Ishikawa (cell line): ENCODE results near the gene KRTAP10-7.
"Not testable (repeated sequence)": the region's sequence is repeated elsewhere in the genome, so short reads cannot be mapped to it uniquely, and the experiment has no call there.

ENCODE experiments used
- RAD21 ChIP-seq: IDR thresholded peaks from 2 replicates; pipeline ENCODE4 v1.6.1; 2012; ENCODE audit warnings: low read depth
- TAF1 ChIP-seq: IDR thresholded peaks from 2 replicates; pipeline ENCODE4 v1.6.1; 2012; ENCODE audit warnings: low read depth, mild to moderate bottlenecking
- YY1 ChIP-seq: IDR thresholded peaks from 2 replicates; pipeline ENCODE4 v1.6.1; 2012; ENCODE audit warnings: low read depth
- TF ChIP-seq, protein P1 (sequence below): IDR thresholded peaks from 2 replicates; pipeline ENCODE4 v1.6.1; 2012
- TF ChIP-seq, protein P2 (sequence below): IDR thresholded peaks from 2 replicates; pipeline ENCODE4 v1.6.1; 2012

DNA sequence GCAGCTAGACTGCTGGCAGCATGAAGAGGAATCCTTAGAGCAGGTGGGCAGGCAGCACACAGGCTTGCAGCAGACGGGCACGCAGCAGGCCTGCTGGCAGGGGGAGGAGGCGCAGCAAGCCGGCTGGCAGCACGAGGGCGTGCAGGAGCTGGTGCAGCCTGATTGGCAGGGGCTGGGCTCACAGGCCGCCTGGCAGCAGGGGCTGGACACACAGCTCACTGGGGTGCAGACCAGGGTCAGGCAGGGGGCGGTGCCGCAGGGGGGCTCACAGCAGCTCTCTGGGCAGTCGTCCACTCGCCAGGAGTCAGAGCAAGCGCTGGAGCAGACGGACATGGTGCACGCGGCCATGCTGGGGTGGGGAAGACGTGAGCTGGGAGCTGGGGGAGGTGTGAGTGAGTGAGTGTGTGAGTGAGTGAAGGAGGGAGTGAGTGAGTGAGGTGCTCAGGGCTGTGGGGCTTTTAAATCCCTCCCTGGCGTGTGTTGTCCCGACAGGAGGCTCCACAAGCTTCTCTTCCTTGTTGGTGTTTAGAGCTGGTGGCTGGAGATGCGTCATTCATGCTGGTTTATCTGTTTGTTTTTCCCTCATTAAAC, 20.1 kb upstream of the KRTAP10-7 start, which contains the start of gene KRTAP10-5:
- not testable (repeated sequence) for TF ChIP-seq TAF1, RAD21, YY1
- TF ChIP-seq, protein P1, sequence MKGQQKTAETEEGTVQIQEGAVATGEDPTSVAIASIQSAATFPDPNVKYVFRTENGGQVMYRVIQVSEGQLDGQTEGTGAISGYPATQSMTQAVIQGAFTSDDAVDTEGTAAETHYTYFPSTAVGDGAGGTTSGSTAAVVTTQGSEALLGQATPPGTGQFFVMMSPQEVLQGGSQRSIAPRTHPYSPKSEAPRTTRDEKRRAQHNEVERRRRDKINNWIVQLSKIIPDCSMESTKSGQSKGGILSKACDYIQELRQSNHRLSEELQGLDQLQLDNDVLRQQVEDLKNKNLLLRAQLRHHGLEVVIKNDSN = not testable (repeated sequence)
- TF ChIP-seq, protein P2, sequence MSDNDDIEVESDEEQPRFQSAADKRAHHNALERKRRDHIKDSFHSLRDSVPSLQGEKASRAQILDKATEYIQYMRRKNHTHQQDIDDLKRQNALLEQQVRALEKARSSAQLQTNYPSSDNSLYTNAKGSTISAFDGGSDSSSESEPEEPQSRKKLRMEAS = not testable (repeated sequence)
